ENCODE measurements around the gene RAB3GAP1.
"Not testable (repeated sequence)": the region's sequence is repeated elsewhere in the genome, so short reads cannot be mapped to it uniquely, and the experiment has no call there.

The RAB3GAP1 gene

DNA sequence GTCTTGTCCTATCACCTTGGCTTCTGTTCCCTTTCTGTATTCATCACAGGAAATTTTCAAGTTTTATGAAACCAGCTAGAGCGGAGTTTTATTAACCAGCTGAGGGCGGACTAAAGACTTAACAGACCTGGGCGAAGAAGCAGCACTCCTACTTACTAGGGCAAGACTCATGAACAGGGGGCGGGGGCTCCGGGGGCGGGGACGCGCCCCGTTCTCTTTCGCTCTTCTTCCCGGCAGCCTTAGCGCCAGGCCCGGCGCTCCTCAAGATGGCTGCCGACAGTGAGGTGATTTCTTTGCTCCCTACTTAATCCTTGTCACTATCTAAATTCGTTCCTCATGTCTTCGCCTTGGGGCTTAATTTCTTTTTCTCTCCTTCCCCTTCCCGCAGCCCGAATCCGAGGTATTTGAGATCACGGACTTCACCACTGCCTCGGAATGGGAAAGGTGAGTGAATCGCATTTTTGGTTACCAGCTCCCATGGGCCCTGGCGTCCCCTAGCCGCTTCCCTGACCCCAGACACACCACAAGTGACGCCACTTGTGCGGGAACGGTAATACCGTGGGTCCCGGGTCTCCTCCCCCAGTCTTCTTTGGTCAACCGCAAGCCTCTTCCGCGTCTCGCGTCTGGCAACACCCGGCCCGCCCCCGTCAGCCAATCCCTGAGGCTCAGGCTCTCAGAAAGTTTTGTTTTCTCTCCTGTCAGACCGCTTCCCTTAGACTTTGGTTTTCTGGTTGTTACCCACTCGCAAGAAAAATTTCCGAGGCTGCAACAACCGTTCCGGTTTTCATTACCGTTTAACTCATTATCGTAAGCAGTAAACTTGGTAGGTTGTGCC is at the start of gene RAB3GAP1:
TSS of gene RAB3GAP1 (plus strand) at position 251 of the 835 bp plus-strand sequence. CDS start at position 267, 16 bp downstream.
- peak; percentile 55 for DNase-seq

DNA sequence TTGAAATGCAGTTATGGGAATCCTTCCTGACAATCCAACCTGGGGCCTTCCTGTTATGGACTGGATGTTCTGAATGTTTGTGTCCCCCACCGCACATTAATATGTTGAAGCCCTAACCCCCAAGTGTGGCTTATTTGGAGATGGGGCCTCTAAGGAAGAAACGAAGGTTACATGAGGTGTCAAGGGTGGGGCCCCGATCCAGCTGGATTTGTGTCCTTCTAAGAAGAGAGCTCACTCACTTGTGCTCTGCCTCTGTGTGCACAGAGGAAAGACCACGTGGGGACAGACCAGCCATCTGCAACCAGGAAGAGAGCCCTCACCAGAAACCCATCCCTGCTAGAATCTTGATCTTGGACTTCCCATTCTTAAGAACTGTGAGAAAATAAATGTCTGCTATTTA is 49.3 kb upstream of the RAB3GAP1 start:
- no peak for DNase-seq

DNA sequence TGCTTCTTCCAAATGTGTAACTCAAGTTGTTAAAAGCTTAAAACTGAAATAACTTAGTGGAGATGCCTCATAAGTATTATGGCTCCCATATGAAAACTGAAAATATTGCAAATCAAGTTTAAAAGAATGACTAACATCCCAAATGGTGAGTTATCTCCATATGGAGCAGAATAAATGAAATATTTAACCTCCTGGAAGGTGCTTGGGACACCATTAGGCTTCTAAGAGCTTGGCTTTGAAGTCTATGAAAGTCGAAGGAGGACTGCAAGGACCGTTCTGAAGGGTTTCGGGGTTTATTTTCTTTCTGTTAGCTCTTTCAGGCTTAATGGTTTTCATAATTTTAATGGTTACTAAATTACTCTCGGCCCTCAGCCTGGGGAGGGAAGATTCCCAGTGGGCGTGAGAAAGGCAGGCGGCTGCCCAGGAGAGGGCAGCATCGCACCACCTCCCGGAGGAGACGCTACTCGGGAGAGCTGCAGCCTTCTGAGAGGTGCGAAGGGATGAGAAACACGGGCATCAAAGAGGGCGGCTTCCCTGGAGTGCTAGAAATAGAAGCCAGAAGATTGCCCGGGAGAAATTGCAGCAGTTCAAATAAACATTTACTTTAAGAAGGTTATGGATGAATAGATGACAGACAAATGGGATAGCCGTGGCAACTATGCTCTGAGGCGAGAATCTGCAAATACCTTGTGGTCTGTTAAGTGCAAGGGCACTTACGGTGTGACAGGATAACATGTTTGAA is 47.9 kb upstream of the RAB3GAP1 start:
- peak; percentile 16 for DNase-seq

DNA sequence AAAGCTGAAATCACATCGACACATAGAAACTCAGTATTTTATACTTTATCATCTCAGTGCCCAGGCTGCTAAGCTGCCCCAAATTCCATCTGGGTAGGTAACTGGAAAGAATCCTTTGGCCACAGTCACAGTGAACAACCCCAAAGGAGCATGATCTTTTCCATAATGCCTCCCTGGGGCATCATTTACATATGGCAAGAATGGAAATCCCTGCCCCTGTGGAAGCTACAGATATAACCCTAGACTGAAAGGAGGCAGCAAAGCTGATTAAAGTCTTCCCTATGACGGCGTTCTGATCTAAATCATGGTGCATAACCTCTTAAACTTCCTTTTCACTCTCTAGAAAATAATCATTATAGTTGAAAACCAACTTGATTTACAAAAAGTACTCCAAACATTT is 46.3 kb upstream of the RAB3GAP1 start:
- no peak for DNase-seq

- no peak for DNase-seq
Measured at GRCh38 chr2:135009339-135009738, 42.8 kb upstream of the RAB3GAP1 start.

- DNase-seq: no peak
Measured at GRCh38 chr2:135010200-135010942, 41.7 kb upstream of the RAB3GAP1 start.

DNA sequence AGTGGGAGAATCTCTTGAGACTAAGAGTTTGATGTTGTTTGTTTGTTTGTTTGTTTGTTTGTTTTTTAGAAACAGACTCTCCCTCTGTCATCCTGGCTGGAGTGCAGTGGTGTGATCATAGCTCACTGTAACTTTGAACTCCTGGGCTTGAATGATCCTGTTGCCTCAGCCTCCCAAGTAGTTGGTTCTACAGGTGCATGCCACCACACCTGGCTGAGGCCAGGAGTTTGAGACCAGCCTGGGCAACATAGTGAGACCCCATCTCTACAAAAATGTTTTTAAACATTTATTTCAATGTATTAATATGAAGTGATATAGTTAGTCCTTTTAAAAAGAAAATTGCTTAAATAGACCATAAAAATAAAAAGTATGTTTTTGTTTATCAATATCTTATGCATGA is 40.5 kb upstream of the RAB3GAP1 start:
- DNase-seq: no peak

GRCh38 chr2:135021618-135022017 is 30.5 kb upstream of the RAB3GAP1 start:
- DNase-seq: no peak

DNA sequence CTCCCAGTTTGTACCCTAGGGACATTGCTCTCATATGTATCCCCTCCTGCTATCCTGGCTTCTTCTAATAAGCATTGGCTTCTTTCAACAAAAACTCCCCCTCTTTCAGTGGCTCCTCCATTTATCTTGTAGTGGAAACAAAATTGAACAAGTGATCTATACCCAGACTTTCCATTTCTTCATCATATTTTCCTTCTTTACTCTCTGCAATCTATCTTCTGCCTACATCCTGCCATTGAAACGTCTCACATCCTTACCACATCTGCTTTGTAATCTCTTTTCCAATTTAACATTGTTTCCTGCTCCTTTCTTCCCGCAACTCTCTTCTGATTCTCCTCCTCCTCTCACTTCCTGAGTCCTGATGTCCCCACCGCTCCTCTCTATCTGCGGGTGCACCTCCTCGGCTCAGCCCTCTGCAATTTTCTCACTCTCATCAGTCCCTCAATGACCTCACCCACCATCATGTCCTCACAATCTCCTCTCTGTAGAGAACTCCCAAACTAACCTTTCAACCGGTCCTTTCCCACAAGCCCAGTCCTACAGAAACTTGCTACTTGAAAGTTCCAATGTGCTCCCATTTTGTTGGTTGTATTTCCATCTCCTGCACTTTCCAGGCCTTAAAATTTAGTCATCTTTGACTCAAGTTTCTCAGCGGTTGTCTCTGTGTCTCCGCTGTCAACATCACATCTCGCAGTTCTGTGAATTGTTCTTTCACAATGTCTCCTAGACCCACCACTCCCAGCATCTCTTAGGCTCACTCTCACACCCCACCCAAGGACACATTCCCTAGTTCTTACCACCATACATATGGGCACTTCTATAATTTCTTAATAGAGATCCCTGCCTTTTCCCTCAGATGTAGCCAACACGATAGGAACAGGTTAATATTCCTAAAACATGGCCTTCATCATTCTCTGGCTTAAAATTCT is 28.9 kb upstream of the RAB3GAP1 start:
- no peak for DNase-seq

DNA sequence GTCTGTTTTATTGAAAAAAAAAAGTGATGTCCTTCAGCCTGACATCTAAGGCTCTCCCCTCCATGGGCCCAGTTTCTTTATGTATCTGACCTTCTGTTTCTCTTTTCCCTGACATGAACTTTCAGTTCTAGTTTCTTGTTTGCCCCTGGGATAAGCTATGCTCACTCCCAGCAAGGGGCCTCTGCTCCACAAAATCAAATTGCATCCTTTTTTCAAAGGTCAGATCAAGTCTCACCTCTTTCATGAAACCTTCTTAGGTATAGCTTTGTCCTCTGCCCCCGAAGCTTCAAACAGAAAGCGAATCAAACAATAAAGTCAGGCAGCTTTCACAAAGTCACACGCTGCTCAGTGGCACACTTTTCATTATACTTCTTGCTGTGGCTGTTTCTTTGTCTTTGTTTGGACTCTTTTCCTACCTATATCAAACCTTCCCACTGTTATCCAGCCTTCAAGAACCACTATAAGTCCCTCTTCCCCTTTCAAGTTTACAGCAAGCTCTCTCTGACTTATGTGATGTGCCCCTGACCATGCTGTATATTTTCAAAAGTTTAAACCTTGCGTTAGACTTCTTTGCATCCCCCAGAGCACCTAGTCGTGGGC is 28.1 kb upstream of the RAB3GAP1 start:
- no peak for DNase-seq

DNA sequence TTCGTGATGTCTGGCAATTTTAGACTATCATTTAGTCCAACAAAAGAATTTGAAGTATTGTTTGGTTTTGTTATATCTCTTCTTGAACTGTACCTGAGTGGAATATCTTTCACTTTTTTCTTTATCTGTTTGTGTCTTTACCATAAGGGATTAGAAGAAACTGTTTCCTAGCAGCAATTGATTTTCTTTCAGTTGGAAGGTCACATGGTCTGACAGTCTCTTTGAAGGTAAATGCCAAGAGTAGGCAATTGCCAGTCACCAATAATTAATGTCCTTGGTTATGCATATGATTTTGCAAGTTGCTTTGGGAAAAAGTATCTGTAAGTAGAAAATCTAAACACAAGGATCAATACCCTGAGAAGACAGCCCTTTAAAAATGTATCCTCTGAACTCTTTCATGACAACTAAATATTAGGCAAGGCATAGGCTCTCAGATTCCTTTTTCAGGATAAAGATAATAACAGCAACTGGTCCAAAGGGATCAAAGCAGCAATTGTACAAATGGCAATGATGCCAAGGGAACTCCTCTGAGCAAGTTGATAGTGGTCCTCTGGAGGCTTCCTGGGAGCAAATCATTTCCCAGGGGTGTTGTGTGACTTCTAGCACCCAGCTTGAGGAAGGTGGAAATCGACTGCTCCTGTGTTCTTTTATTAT is 22.5 kb upstream of the RAB3GAP1 start:
- no peak for DNase-seq

GRCh38 chr2:135030826-135031225 is 21.3 kb upstream of the RAB3GAP1 start:
- DNase-seq: no peak

DNA sequence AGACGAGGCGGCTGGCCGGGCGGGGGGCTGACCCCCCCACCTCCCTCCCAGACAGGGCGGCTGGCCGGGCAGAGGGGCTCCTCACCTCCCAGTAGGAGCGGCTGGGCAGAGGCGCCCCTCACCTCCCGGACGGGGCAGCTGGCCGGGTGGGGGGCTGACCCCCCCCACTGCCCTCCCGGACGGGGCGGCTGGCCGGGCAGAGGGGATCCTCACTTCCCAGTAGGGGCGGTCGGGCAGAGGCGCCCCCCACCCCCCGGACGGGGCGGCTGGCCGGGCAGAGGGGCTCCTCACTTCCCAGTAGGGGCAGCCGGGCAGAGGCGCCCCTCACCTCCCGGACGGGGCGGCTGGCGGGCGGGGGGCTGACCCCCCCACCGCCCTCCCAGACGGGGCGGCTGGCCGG is 18.9 kb upstream of the RAB3GAP1 start:
- not testable (repeated sequence) for DNase-seq

GRCh38 chr2:135037831-135038230 is 14.3 kb upstream of the RAB3GAP1 start:
- DNase-seq: no peak

- no peak for DNase-seq
Measured at GRCh38 chr2:135043345-135043744, 8.7 kb upstream of the RAB3GAP1 start.

DNA sequence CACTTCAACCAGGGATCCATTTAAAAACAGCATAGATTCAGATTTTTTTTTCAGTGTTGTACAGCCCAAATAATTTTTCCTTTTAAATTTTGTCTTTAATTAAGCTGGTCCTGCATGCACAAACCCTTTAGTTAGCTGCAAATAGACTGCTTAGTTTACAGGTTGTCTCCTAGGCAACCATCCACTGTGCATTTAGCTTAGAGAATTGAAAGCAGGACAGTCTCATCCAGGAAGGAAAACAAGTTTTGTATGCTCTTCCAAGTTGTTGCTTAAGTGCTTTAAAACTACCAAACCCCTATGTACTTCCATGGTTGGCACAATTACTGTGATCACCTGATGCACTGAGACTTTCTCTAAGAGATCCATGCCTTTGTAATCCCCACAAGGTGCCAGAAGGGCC is 4.8 kb upstream of the RAB3GAP1 start, which contains the start of gene MAP3K19:
TSS of gene MAP3K19 (minus strand) at position 148 of the 400 bp plus-strand sequence. CDS start 22,800 bp downstream, outside the sequence.
- no peak for DNase-seq

GRCh38 chr2:135048122-135048521 is 4.0 kb upstream of the RAB3GAP1 start:
- no peak for DNase-seq

DNA sequence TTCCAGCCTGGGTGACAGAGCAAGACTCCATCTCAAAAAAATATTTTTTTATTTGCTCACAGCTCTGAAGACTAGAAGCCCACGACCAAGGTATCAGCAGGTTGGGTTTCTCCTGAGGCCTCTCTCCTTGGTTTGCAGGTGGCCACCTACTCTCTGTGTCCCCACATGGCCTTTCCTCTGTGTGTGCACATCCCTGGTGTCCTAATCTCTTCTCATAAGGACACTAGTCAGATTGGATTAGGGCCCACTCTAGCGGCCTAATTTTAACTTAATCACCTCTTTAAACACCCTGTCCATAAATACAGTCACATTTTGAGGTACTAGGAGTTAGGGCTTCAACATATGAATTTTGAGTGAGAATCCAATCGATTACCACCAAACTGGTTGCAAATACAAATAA is 2.0 kb upstream of the RAB3GAP1 start:
- no peak for DNase-seq

GRCh38 chr2:135050684-135051083 is 1.4 kb upstream of the RAB3GAP1 start:
- DNase-seq: no peak

DNA sequence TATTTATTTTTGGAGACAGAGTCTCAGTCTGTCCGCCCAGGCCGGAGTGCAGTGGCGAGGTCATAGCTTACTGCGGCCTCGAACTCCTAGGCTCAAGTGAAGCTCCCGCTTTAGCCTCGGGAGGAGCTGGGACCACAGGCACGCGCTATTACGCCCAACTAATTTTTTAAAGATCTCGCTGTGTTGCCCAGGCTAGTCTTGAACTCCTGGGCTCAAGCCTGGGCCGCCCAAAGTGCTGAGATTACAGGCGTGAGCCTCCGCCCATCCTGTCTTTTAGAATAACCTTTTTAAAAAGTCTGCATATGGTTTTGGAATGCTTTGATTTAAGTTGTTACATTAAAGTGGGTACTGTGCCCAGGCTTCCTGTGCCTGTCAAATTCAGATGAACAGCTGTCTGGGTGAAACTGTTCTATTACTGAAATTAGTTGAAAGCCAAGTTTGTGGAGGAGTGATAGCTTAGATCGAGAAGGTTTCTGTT is 944 bp downstream of the RAB3GAP1 start:
- no peak for DNase-seq

DNA sequence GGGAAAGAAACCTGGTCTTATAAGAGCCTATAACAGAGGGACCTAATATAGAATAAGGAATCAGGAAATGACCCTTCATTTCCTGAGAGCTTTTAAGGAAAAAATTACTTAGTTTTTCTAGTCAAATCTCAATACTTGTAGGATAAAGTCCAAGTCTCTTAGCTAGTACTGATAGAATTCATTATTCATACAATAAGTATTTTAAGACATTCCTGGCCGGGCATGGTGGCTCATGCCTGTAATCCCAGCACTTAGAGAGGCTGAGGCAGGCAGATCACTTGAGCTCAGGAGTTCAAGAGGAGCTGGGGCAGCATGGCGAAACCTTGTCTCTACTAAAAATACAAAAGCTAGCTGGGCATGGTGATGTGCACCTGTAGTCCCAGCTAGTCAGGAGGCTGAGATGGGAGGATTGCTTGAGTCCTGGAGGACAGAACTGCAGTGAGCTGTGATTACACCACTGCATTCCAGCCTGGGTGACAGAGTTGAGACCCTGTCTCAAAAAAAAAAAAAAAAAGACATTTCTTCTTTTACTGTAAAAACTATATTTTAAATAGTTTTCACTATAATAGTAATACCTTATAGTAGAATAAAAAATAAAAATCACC is 3.2 kb downstream of the RAB3GAP1 start:
- DNase-seq: no peak
